Activated B cell treated with CpG ODN at 0.5 μM for 24 hours (primary cell): ENCODE data around the gene TIMP2. TPM values are rescaled to one million over a fixed set of nuclear protein-coding genes. Genes with fewer than 3 reads are reported as not detected.

Experiments used
- ATAC-seq: fragments of 200-7000 bp; cut with Tn5 transposase; one replicate; pipeline ENCODE4 v1.10.0; 2021; ENCODE audit warnings: low read depth, mild to moderate bottlenecking, moderate library complexity
- CTCF ChIA-PET: fragments of 350-600 bp; sonication (Branson Sonifier 250); formaldehyde crosslinking; loops from one replicate; lab custom pipeline; 2021; ENCODE audit warnings: antibody characterized with exemption; lab: Charles Lee
- POLR2A ChIA-PET: fragments of 350-600 bp; sonication (Branson Sonifier 250); formaldehyde crosslinking; loops from one replicate; lab custom pipeline; 2021; ENCODE audit warnings: antibody characterized with exemption; lab: Charles Lee
- DNase-seq: peaks from one replicate; pipeline ENCODE4 v3.0.0; 2022
- H3K27ac Mint-ChIP-seq: one replicate; pipeline ENCODE4 v1.8.0; 2020; ENCODE audit warnings: mixed read lengths
- H3K27me3 Mint-ChIP-seq: one replicate; pipeline ENCODE4 v1.8.0; 2021; ENCODE audit warnings: mixed read lengths
- H3K36me3 Mint-ChIP-seq: one replicate; pipeline ENCODE4 v1.8.0; 2021; ENCODE audit warnings: low read depth, mixed read lengths
- H3K4me1 Mint-ChIP-seq: one replicate; pipeline ENCODE4 v1.8.0; 2021; ENCODE audit warnings: mixed read lengths
- H3K4me3 Mint-ChIP-seq: one replicate; pipeline ENCODE4 v1.8.0; 2020; ENCODE audit warnings: mild to moderate bottlenecking, mixed read lengths
- H3K9me3 Mint-ChIP-seq: one replicate; pipeline ENCODE4 v1.8.0; 2020; ENCODE audit warnings: mixed read lengths
- CTCF ChIP-seq: fragments of 200-600 bp; IDR thresholded peaks from one replicate; pipeline ENCODE4 v1.8.0; 2022; ENCODE audit warnings: antibody characterized with exemption, mild to moderate bottlenecking
- intact Hi-C: fragments of 100-400 bp; cut with micrococcal nuclease; formaldehyde crosslinking; loops from one replicate; pipeline ENCODE4 v1.15.1; 2024
- total RNA-seq: library from RNA; stranded (reverse); gene quantifications from 2 replicates; pipeline ENCODE4 v1.2.3, GENCODE V29; 2022

TIMP2 gene
- total RNA-seq, 1 donor from 2014 or later = 4.2 TPM

- Mint-ChIP-seq H3K27me3 (peaks cover 10% of the 10 kb centered on the region), H3K9me3 (no peaks in the 10 kb centered on the region), H3K36me3 (no peaks in the 10 kb centered on the region), H3K27ac (no peak overlapping the region), H3K4me3 (no peak overlapping the region), H3K4me1 (no peaks in the 10 kb centered on the region)
- ATAC-seq (no peak), DNase-seq (no peak)
- intact Hi-C loops = no loop called here
- POLR2A ChIA-PET = no interaction called here
- CTCF ChIA-PET = interaction anchor here (1.4 kb wide), 1 partner anchor 93 kb away, joined by 3 read pairs; no protein-coding TSS in a partner anchor
- no peak for TF ChIP-seq CTCF
Measured at GRCh38 chr17:78958641-78959127, 33.5 kb upstream of the TIMP2 start.

DNA sequence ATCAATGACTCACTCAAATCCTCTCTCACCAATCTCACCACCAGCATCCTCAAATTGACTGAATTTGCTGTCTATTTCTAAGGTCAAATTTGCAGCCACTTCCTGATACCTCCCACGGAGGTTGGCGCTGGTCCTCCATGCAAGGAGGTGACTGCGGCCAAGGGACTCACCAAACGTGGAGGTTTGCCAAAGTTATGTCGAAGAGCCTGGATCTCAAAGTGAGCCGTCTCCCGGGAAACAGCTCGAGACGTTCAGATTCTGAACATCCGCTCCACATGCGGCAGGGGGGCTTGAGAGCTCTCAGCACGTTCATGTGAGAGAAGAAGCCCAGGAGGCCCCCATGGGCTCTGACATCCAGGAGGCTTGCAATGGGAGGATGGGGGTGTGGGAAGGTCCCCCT, 31.9 kb upstream of the TIMP2 start:
- no peak for TF ChIP-seq CTCF
- DNase-seq = no peak
- H3K36me3 Mint-ChIP-seq = no peaks in the 10 kb centered on the region
- POLR2A ChIA-PET = no interaction called here
- H3K27ac Mint-ChIP-seq = no peak overlapping the region
- CTCF ChIA-PET = no interaction called here
- intact Hi-C loops = no loop called here
- H3K4me3 Mint-ChIP-seq = no peak overlapping the region
- H3K4me1 Mint-ChIP-seq = no peaks in the 10 kb centered on the region
- no peaks in the 10 kb centered on the region for H3K9me3 Mint-ChIP-seq
- ATAC-seq = no peak
- H3K27me3 Mint-ChIP-seq = peaks cover 12% of the 10 kb centered on the region

DNA sequence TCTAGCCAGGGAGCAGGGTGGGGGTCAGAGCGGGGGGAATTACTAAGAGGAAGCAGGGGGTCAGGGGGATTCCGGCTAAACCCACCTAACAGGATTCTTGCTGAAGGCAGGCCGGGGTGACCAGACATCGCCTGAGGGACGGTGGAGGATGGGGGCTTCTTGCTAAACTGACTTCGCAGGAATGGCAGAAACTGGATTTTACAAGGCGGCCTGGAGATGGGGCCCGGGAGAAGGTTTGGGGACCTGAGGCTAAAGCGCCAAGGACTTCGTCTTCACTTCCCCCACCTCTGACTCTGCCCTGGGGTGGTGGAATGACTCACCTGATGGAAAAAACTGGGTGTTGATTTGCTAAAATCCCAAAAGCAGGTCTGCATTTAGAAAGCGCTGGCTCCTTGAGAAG, 31.1 kb upstream of the TIMP2 start:
- Mint-ChIP-seq H3K9me3 (peaks cover under 1% of the 10 kb centered on the region), H3K4me3 (no peak overlapping the region), H3K27me3 (peaks cover 12% of the 10 kb centered on the region), H3K27ac (no peak overlapping the region), H3K36me3 (no peaks in the 10 kb centered on the region), H3K4me1 (no peaks in the 10 kb centered on the region)
- intact Hi-C loops = no loop called here
- ChIA-PET POLR2A (no interaction called here), CTCF (no interaction called here)
- ATAC-seq (no peak), DNase-seq (no peak)
- no peak for TF ChIP-seq CTCF

- H3K4me3 Mint-ChIP-seq = no peak overlapping the region
- ChIA-PET POLR2A (no interaction called here), CTCF (no interaction called here)
- no peak for DNase-seq
- H3K36me3 Mint-ChIP-seq = no peaks in the 10 kb centered on the region
- ATAC-seq = no peak
- peaks cover 15% of the 10 kb centered on the region for H3K27me3 Mint-ChIP-seq
- no peak for TF ChIP-seq CTCF
- no peaks in the 10 kb centered on the region for H3K4me1 Mint-ChIP-seq
- H3K9me3 Mint-ChIP-seq = peaks cover 13% of the 10 kb centered on the region
- no peak overlapping the region for H3K27ac Mint-ChIP-seq
- intact Hi-C loops = no loop called here
Measured at GRCh38 chr17:78954684-78955083, 29.5 kb upstream of the TIMP2 start.

DNA sequence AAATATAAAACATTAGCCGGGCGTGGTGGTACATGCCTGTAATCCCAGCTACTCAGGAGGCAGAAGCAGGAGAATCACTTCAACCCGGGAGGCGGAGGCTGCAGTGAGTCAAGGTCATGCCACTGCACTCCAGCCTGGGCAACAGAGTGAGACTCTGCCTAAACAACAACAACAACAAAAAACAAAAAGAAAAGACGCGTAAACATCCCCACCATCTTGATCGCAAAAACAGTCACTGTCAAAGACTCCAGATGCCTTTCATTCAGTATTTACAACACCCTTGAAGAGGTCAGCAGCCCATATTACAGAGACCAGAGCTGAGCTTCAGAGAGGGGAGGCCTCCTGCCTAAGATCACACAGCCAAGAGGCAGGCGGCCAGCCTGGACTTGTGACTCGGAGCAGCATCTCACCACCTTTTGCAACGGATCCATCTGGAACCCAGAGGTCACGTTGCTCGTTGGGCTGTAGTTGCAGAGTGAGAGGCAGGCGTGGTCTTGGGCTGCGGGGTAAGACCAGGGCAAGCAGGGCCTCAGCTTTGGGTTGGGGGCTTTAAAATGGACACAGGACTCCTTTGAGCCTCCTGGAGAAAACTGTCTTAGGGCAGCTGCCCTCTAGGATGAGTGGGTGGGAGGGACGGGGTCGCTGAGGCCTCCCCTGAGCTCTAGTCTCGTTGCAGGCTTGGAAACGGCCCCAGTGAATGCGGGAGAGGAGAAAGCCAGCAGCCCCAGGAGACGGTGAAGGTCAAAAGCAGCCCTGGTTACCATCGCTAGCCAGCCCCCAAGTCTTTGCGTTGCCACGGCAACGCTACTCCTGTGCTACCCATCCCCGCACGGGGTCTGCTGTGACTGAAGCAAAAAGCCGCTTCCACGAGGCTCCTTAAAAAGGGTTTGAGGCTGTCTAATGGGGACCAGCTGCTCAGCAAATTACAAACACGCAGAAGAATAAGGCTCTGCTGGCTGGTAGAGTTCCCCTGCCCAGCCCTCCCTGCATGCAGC, 28.5 kb upstream of the TIMP2 start:
- DNase-seq (no peak), ATAC-seq (no peak)
- ChIA-PET POLR2A (interaction anchor here (0.6 kb wide), 1 partner anchor 37 kb away, joined by 3 read pairs; no protein-coding TSS in a partner anchor), CTCF (interaction anchor here (1.0 kb wide), 1 partner anchor 88 kb away, joined by 3 read pairs; no protein-coding TSS in a partner anchor)
- Mint-ChIP-seq H3K9me3 (peaks cover 13% of the 10 kb centered on the region), H3K4me1 (no peaks in the 10 kb centered on the region), H3K36me3 (no peaks in the 10 kb centered on the region), H3K27ac (no peak overlapping the region), H3K27me3 (peaks cover 17% of the 10 kb centered on the region), H3K4me3 (no peak overlapping the region)
- intact Hi-C loops = no loop called here
- no peak for TF ChIP-seq CTCF
